Ovary (tissue), 3 donors: Measurements from ENCODE around the gene F13B.

Experiments
- POLR2A ChIP-seq: fragments of 450-650 bp; IDR thresholded peaks from one replicate; pipeline ENCODE4 v1.6.1; 2017; ENCODE audit warnings: antibody characterized with exemption, mild to moderate bottlenecking, moderate library complexity
- TF ChIP-seq, protein P1 (sequence below), 3 donors: fragments of 450-650 bp in 2 of 3; fragments of 200-600 bp in 1 of 3; IDR thresholded peaks; one replicate each; pipeline versions ENCODE4 v1.5.1 to v1.8.0; 2016 to 2022; ENCODE audit warnings: antibody characterized with exemption in 3 of 3, mild to moderate bottlenecking in 1 of 3
- donor health status: DM: no; HTN: no; CAD: no.

DNA sequence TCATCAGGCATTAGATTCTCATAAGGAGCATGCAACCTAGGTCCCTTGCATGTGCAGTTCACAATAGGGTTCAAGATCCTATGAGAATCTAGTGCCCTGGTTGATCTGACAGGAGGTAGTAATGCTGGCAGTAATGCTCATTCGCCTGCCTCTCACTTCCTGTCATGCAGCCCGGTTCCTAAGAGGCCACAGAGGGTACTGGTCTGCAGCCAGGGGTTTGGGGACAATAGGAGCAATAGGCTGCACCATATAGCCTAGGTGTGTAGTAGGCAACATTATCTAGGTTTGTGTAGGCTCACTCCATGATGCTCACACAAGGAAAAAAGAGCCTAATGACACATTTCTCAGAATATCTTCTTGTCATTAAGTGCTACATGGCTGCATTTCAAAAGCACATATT lies 63.9 kb downstream of the F13B start:
- TF ChIP-seq, protein P1, sequence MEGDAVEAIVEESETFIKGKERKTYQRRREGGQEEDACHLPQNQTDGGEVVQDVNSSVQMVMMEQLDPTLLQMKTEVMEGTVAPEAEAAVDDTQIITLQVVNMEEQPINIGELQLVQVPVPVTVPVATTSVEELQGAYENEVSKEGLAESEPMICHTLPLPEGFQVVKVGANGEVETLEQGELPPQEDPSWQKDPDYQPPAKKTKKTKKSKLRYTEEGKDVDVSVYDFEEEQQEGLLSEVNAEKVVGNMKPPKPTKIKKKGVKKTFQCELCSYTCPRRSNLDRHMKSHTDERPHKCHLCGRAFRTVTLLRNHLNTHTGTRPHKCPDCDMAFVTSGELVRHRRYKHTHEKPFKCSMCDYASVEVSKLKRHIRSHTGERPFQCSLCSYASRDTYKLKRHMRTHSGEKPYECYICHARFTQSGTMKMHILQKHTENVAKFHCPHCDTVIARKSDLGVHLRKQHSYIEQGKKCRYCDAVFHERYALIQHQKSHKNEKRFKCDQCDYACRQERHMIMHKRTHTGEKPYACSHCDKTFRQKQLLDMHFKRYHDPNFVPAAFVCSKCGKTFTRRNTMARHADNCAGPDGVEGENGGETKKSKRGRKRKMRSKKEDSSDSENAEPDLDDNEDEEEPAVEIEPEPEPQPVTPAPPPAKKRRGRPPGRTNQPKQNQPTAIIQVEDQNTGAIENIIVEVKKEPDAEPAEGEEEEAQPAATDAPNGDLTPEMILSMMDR (IDR thresholded peaks at IDR 0.05): no peak
- TF ChIP-seq POLR2A: no peak
